Cardiac fibroblast (primary cell): ENCODE results near the gene GPR183.

ENCODE experiments used
- DNase-seq, 2 donors: peaks; one replicate each; pipeline versions ENCODE4 v3.0.0 to v3.0.0-alpha.2; 2010; ENCODE audit warnings: low read depth in 2 of 2
- H3K4me3 ChIP-seq, 2 donors: replicated peaks in 1 of 2; 1 replicate in 1 of 2; 2 replicates in 1 of 2; pipeline ENCODE4 v1.5.1; 2011; ENCODE audit warnings: low read depth in 2 of 2, low read length in 2 of 2, mild to moderate bottlenecking in 2 of 2, moderate library complexity in 1 of 2
- CTCF ChIP-seq: IDR thresholded peaks from one replicate; pipeline ENCODE4 v1.5.1; 2011; ENCODE audit warnings: low read depth, mild to moderate bottlenecking, low read length, inconsistent platforms

GPR183 gene

GRCh38 chr13:99290894-99291293 lies 16.3 kb downstream of the GPR183 start:
- TF ChIP-seq CTCF, result no peak
- no peak for DNase-seq

GRCh38 chr13:99289674-99290337 lies 17.4 kb downstream of the GPR183 start:
- no peak for TF ChIP-seq CTCF
- DNase-seq, result no peak
- no peak overlapping the region for H3K4me3 ChIP-seq

More at GRCh38 chr13:99290894-99291293, 16.3 kb downstream of the GPR183 start:
- H3K4me3 ChIP-seq, result no peak overlapping the region

- H3K4me3 ChIP-seq, result no peak overlapping the region
- DNase-seq, result no peak
- TF ChIP-seq CTCF, result no peak
These were observed 17.9 kb downstream of the GPR183 start for GRCh38 chr13:99289271-99289670.

- peak in 1 of 2 donors; percentile 23 for DNase-seq
- TF ChIP-seq CTCF, result no peak
- H3K4me3 ChIP-seq, result no peak overlapping the region
These were observed 19.1 kb downstream of the GPR183 start for GRCh38 chr13:99288089-99288488.

GRCh38 chr13:99287551-99287950 lies 19.6 kb downstream of the GPR183 start:
- no peak overlapping the region for H3K4me3 ChIP-seq
- no peak for DNase-seq
- no peak for TF ChIP-seq CTCF

GRCh38 chr13:99285432-99286182 lies 21.6 kb downstream of the GPR183 start:
- TF ChIP-seq CTCF, result no peak
- no peak overlapping the region for H3K4me3 ChIP-seq
- DNase-seq, result peak in 1 of 2 donors; percentile 22
